HEK293 (cell line): ENCODE data around the gene ALDOA.

Experiments
- CTCF ChIA-PET: fragments of 350-600 bp; formaldehyde crosslinking; extraction: SDS; loops from one replicate; lab custom pipeline; 2021; ENCODE audit warnings: antibody characterized with exemption; lab: Yijun Ruan, JAX
- POLR2A ChIA-PET: fragments of 300-600 bp; formaldehyde crosslinking; extraction: SDS; loops from one replicate; lab custom pipeline; 2020; ENCODE audit warnings: antibody characterized with exemption, inconsistent platforms; lab: Yijun Ruan, JAX
- H3K27ac ChIP-seq: fragments of 200-500 bp; sonication (Bioruptor generic); 2 replicates; pipeline ENCODE4 v1.5.1; 2014; ENCODE audit warnings: low read depth, low read length, control low read depth, inconsistent platforms; ENCODE audit errors: extremely low read depth
- H3K36me3 ChIP-seq, 2 experiments: fragments of 200-500 bp in 1 of 2; sonication (Bioruptor generic) in 1 of 2; 1 replicate in 1 of 2; 2 replicates in 1 of 2; pipeline ENCODE4 v1.5.1; 2014 to 2017; ENCODE audit warnings: inconsistent platforms in 2 of 2, low read length in 2 of 2; ENCODE audit not compliant: control insufficient read depth in 2 of 2, insufficient read depth in 1 of 2
- H3K4me1 ChIP-seq: fragments of 200-500 bp; sonication (Bioruptor generic); 2 replicates; pipeline ENCODE4 v1.5.1; 2014; ENCODE audit warnings: mild to moderate bottlenecking, low read length, inconsistent platforms; ENCODE audit not compliant: control insufficient read depth, insufficient read depth
- H3K4me3 ChIP-seq: 2 replicates; pipeline ENCODE4 v1.5.1; 2011; ENCODE audit warnings: low read depth, mild to moderate bottlenecking, control low read depth, low read length, moderate library complexity
- H3K9me3 ChIP-seq: fragments of 200-500 bp; sonication (Bioruptor generic); 2 replicates; pipeline ENCODE4 v1.5.1; 2014; ENCODE audit warnings: low read depth, low read length, inconsistent platforms; ENCODE audit not compliant: control insufficient read depth, insufficient read depth
- GLIS2 ChIP-seq: fragments of 450-650 bp; formaldehyde crosslinking; IDR thresholded peaks from 2 replicates; pipeline ENCODE4 v1.5.1; 2016; ENCODE audit warnings: missing biosample characterization, missing genetic modification characterization
- KLF1 ChIP-seq: fragments of 450-650 bp; formaldehyde crosslinking; IDR thresholded peaks from 2 replicates; pipeline ENCODE4 v1.5.1; 2016; ENCODE audit warnings: missing biosample characterization, missing genetic modification characterization
- SETDB1 ChIP-seq: IDR thresholded peaks from one replicate; pipeline ENCODE4 v1.6.1; 2017; ENCODE audit warnings: mild to moderate bottlenecking, low read length, moderate library complexity, mixed read lengths; ENCODE audit not compliant: insufficient read length
- TRIM28 ChIP-seq: IDR thresholded peaks from 2 replicates; pipeline ENCODE4 v1.6.1; 2011; ENCODE audit warnings: low read length, control low read depth, borderline replicate concordance
- ZBTB17 ChIP-seq: fragments of 450-650 bp; formaldehyde crosslinking; IDR thresholded peaks from 2 replicates; pipeline ENCODE4 v1.5.1; 2016; ENCODE audit warnings: missing biosample characterization, missing genetic modification characterization
- ZBTB20 ChIP-seq: fragments of 450-650 bp; formaldehyde crosslinking; IDR thresholded peaks from 2 replicates; pipeline ENCODE4 v1.5.1; 2016; ENCODE audit warnings: missing biosample characterization, missing genetic modification characterization
- ZBTB8A ChIP-seq: fragments of 450-650 bp; formaldehyde crosslinking; IDR thresholded peaks from 2 replicates; pipeline ENCODE4 v1.5.1; 2016; ENCODE audit warnings: missing biosample characterization, missing genetic modification characterization
- ZIC2 ChIP-seq: fragments of 450-650 bp; formaldehyde crosslinking; IDR thresholded peaks from 2 replicates; pipeline ENCODE4 v1.5.1; 2016; ENCODE audit warnings: missing biosample characterization, missing genetic modification characterization
- ZNF239 ChIP-seq: fragments of 450-650 bp; formaldehyde crosslinking; IDR thresholded peaks from 2 replicates; pipeline ENCODE4 v1.5.1; 2016; ENCODE audit warnings: missing biosample characterization, missing genetic modification characterization
- ZNF292 ChIP-seq: fragments of 450-650 bp; formaldehyde crosslinking; IDR thresholded peaks from 2 replicates; pipeline ENCODE4 v1.5.1; 2016; ENCODE audit warnings: low read depth, missing biosample characterization, missing genetic modification characterization, borderline replicate concordance
- ZNF391 ChIP-seq: fragments of 450-650 bp; formaldehyde crosslinking; IDR thresholded peaks from 2 replicates; pipeline ENCODE4 v1.5.1; 2016; ENCODE audit warnings: low read depth, missing biosample characterization, missing genetic modification characterization, borderline replicate concordance
- ZNF521 ChIP-seq: fragments of 450-650 bp; formaldehyde crosslinking; IDR thresholded peaks from 2 replicates; pipeline ENCODE4 v1.5.1; 2017; ENCODE audit warnings: missing biosample characterization, mild to moderate bottlenecking, missing genetic modification characterization
- ZNF544 ChIP-seq: fragments of 450-650 bp; formaldehyde crosslinking; IDR thresholded peaks from 2 replicates; pipeline ENCODE4 v1.5.0; 2017; ENCODE audit warnings: missing biosample characterization, missing genetic modification characterization
- ZNF571 ChIP-seq: fragments of 450-650 bp; formaldehyde crosslinking; IDR thresholded peaks from 2 replicates; pipeline ENCODE4 v1.5.0; 2017; ENCODE audit warnings: missing biosample characterization, missing genetic modification characterization
- ZNF600 ChIP-seq: fragments of 450-650 bp; formaldehyde crosslinking; IDR thresholded peaks from 2 replicates; pipeline ENCODE4 v1.5.1; 2016; ENCODE audit warnings: missing biosample characterization, missing genetic modification characterization
- ZNF623 ChIP-seq: fragments of 450-650 bp; formaldehyde crosslinking; IDR thresholded peaks from 2 replicates; pipeline ENCODE4 v1.5.1; 2016; ENCODE audit warnings: missing biosample characterization, missing genetic modification characterization
- ZNF785 ChIP-seq: fragments of 450-650 bp; formaldehyde crosslinking; IDR thresholded peaks from 2 replicates; pipeline ENCODE4 v1.5.1; 2016; ENCODE audit warnings: missing biosample characterization, missing genetic modification characterization
- ZXDB ChIP-seq: fragments of 450-650 bp; formaldehyde crosslinking; IDR thresholded peaks from 2 replicates; pipeline ENCODE4 v1.5.1; 2016; ENCODE audit warnings: missing biosample characterization, missing genetic modification characterization
- TF ChIP-seq, protein P1 (sequence below): fragments of 450-650 bp; formaldehyde crosslinking; IDR thresholded peaks from 2 replicates; pipeline ENCODE4 v1.5.1; 2016; ENCODE audit warnings: missing biosample characterization, missing genetic modification characterization
- TF ChIP-seq, protein P2 (sequence below): fragments of 450-650 bp; IDR thresholded peaks from 2 replicates; pipeline ENCODE4 v1.5.1; 2018; ENCODE audit warnings: missing biosample characterization, missing genetic modification characterization
- TF ChIP-seq, protein P3 (sequence below): fragments of 450-650 bp; formaldehyde crosslinking; IDR thresholded peaks from 2 replicates; pipeline ENCODE4 v1.5.1; 2016; ENCODE audit warnings: missing biosample characterization, missing genetic modification characterization
- TF ChIP-seq, protein P4 (sequence below): fragments of 450-650 bp; formaldehyde crosslinking; IDR thresholded peaks from 2 replicates; pipeline ENCODE4 v1.5.1; 2016; ENCODE audit warnings: missing biosample characterization, missing genetic modification characterization
- TF ChIP-seq, protein P5 (sequence below): fragments of 450-650 bp; formaldehyde crosslinking; optimal IDR thresholded peaks from 2 replicates; pipeline ENCODE3; 2016; ENCODE audit warnings: missing biosample characterization, mild to moderate bottlenecking, missing genetic modification characterization

ALDOA gene

DNA sequence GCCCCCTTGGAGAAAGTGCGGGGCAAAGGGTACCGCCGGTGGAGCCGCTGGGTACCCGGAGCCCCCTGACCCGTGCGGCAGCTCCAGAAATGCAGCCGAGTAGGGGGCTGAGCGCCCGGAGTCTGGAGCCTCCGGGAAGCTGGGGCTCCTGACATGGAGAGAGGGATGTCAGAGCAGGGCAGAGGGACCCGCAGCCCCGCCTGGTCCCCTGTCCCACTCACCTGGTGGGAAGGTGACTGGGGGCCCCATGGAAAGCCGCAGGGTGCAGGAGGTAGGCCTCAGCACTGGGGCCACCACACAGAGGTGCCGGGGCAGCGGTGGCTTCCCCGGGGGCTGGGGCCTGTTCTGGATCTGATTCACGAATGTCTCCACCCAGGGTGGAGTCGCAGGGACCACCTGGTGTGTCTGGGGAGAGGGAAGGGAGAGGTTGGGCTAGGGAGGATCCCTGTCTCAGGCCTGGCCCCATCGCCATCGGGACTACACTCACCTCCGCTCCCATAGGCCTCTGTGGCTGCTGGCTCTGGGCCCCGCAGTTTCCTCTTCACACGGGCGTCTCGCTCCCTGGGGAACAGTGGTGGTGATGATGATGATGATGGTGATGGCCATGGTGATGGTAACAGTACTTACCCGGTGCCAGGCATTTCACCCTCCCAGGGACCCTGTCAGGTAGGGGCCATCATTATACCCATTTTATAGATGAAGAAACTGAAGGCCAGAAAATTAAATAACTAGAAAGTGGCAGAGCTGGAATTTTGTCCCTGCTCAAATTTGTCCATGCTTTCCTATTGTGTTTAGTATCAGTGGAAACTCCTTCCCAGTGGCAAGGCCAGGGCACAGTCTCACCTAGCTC lies 21.0 kb downstream of the ALDOA start:
- Histone ChIP-seq H3K4me1 (no peaks in the 10 kb centered on the region), H3K36me3 (peaks cover 4 to 53% of the 10 kb centered on the region in 2 experiments; a peak in 2 of 3 replicates)
- POLR2A ChIA-PET = interaction anchor here (1.0 to 2.9 kb wide), 3 partner anchors 10 to 331 kb away, joined by 3 to 13 read pairs (median 4); partner anchors contain the start of gene ALDOA
- TF ChIP-seq ZBTB20 (tag by site-specific recombination) = no peak
- TF ChIP-seq ZNF600 (tag by site-specific recombination) = peak; percentile 42; the same call in 1 of the 2 replicates
- TF ChIP-seq ZNF391 (tag by site-specific recombination) = no peak
- TF ChIP-seq GLIS2 (tag by site-specific recombination) = peak; percentile 22; the same call in 1 of the 2 replicates
- TF ChIP-seq ZNF785 (tag by site-specific recombination) = no peak
- peak; percentile 96 for TF ChIP-seq KLF1
- no peak for TF ChIP-seq ZNF571 (tag by site-specific recombination)
- no peak for TF ChIP-seq ZNF544 (tag by site-specific recombination)
- TF ChIP-seq SETDB1 = no peak
- no peak for TF ChIP-seq ZBTB17
- TF ChIP-seq ZIC2 (tag by site-specific recombination) = peak; percentile 33; the same call in 1 of the 2 replicates
- TF ChIP-seq, protein P1, sequence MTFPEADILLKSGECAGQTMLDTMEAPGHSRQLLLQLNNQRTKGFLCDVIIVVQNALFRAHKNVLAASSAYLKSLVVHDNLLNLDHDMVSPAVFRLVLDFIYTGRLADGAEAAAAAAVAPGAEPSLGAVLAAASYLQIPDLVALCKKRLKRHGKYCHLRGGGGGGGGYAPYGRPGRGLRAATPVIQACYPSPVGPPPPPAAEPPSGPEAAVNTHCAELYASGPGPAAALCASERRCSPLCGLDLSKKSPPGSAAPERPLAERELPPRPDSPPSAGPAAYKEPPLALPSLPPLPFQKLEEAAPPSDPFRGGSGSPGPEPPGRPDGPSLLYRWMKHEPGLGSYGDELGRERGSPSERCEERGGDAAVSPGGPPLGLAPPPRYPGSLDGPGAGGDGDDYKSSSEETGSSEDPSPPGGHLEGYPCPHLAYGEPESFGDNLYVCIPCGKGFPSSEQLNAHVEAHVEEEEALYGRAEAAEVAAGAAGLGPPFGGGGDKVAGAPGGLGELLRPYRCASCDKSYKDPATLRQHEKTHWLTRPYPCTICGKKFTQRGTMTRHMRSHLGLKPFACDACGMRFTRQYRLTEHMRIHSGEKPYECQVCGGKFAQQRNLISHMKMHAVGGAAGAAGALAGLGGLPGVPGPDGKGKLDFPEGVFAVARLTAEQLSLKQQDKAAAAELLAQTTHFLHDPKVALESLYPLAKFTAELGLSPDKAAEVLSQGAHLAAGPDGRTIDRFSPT = no peak
- TF ChIP-seq, protein P2, sequence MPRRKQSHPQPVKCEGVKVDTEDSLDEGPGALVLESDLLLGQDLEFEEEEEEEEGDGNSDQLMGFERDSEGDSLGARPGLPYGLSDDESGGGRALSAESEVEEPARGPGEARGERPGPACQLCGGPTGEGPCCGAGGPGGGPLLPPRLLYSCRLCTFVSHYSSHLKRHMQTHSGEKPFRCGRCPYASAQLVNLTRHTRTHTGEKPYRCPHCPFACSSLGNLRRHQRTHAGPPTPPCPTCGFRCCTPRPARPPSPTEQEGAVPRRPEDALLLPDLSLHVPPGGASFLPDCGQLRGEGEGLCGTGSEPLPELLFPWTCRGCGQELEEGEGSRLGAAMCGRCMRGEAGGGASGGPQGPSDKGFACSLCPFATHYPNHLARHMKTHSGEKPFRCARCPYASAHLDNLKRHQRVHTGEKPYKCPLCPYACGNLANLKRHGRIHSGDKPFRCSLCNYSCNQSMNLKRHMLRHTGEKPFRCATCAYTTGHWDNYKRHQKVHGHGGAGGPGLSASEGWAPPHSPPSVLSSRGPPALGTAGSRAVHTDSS (tag by site-specific recombination) = peak; percentile 81
- no peak for TF ChIP-seq ZNF292 (tag by site-specific recombination)
- TF ChIP-seq, all 188 proteins: peak for 5
- CTCF ChIA-PET = interaction anchor here (0.6 kb wide), 1 partner anchor 38 kb away, joined by 3 read pairs; no protein-coding TSS in a partner anchor
- H3K4me3 ChIP-seq = no peak overlapping the region
- no peak overlapping the region for H3K27ac ChIP-seq
- no peaks in the 10 kb centered on the region for H3K9me3 ChIP-seq

DNA sequence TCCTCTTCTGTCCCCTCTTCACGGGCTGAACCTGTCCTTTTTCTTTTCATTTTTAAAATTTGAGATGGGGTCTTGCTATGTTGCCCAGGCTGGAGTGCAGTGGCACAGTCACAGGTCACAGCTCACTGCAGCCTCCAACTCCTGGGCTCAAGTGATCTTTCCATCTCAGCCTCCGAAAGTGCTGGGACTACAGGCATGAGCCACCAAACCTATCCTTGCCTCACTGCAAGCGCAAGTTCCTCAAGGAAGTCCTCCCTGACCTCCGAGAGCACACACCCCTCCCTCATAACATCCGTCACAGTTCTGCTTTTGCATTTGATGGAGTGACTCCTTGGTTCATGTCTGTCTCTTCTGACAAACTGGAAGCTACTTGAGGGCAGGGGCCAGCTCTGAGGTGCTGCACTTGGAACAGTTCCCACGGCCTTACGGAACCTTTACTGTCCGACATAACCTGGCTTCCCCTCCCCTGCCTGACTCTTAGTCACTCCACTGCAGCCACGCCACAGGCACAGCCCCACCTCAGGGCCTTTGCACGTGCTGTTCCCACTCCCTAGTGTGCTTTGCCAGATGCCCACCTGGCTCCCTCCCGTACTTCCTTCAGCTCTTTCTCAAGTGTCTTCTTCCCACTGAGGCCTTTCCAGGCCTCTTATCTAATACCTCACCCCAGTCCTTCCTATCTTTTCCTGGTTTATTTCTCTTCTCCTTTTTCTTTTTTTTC lies 21.8 kb downstream of the ALDOA start:
- Histone ChIP-seq H3K4me3 (no peak overlapping the region), H3K4me1 (no peaks in the 10 kb centered on the region), H3K27ac (no peak overlapping the region), H3K9me3 (no peaks in the 10 kb centered on the region), H3K36me3 (peaks cover 3 to 46% of the 10 kb centered on the region in 2 experiments; a peak in 2 of 3 replicates)
- ChIA-PET CTCF (interaction anchor here (0.7 kb wide), 2 partner anchors 343 to 452 kb away, joined by 3 to 4 read pairs; partner anchors contain the start of gene DCTPP1), POLR2A (interaction anchor here (0.7 to 1.2 kb wide), 4 partner anchors 11 to 569 kb away, joined by 3 to 4 read pairs (median 4); no protein-coding TSS in a partner anchor)
- TF ChIP-seq, protein P3, sequence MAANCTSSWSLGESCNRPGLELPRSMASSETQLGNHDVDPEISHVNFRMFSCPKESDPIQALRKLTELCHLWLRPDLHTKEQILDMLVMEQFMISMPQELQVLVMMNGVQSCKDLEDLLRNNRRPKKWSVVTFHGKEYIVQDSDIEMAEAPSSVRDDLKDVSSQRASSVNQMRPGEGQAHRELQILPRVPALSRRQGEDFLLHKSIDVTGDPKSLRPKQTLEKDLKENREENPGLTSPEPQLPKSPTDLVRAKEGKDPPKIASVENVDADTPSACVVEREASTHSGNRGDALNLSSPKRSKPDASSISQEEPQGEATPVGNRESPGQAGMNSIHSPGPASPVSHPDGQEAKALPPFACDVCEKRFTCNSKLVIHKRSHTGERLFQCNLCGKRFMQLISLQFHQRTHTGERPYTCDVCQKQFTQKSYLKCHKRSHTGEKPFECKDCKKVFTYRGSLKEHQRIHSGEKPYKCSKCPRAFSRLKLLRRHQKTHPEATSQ (tag by site-specific recombination) = peak; percentile 77; the same call in 1 of the 2 replicates
- no peak; the same call in 1 of the 2 replicates for TF ChIP-seq ZBTB8A (tag by site-specific recombination)
- TF ChIP-seq, protein P4, sequence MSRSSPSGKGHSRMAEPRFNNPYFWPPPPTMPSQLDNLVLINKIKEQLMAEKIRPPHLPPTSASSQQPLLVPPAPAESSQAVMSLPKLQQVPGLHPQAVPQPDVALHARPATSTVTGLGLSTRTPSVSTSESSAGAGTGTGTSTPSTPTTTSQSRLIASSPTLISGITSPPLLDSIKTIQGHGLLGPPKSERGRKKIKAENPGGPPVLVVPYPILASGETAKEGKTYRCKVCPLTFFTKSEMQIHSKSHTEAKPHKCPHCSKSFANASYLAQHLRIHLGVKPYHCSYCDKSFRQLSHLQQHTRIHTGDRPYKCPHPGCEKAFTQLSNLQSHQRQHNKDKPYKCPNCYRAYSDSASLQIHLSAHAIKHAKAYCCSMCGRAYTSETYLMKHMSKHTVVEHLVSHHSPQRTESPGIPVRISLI (tag by site-specific recombination) = peak; percentile 94
- no peak for TF ChIP-seq KLF1
- TF ChIP-seq, protein P5, sequence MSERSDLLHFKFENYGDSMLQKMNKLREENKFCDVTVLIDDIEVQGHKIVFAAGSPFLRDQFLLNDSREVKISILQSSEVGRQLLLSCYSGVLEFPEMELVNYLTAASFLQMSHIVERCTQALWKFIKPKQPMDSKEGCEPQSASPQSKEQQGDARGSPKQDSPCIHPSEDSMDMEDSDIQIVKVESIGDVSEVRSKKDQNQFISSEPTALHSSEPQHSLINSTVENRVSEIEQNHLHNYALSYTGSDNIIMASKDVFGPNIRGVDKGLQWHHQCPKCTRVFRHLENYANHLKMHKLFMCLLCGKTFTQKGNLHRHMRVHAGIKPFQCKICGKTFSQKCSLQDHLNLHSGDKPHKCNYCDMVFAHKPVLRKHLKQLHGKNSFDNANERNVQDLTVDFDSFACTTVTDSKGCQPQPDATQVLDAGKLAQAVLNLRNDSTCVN (tag by site-specific recombination) = peak; percentile 24
- TF ChIP-seq ZNF600 (tag by site-specific recombination) = peak; percentile 66
- TF ChIP-seq ZNF239 (tag by site-specific recombination) = 0 out of 2 replicates have a peak, but pooled peaks have one; percentile 18
- no peak for TF ChIP-seq ZNF521 (tag by site-specific recombination)
- TF ChIP-seq ZNF623 (tag by site-specific recombination) = peak; percentile 100
- TF ChIP-seq TRIM28 = peak; percentile 47; the same call in 1 of the 2 replicates
- 0 out of 2 replicates have a peak, but pooled peaks have one; percentile 10 for TF ChIP-seq ZXDB (tag by site-specific recombination)
